GM12872 (cell line): ENCODE results near the gene GDAP1L1.
A peak's percentile ranks its signal among the peaks of the same experiment; 100 is the strongest.

Experiments used
- TF ChIP-seq, protein P1 (sequence below): IDR thresholded peaks from 3 replicates; pipeline ENCODE4 v1.5.1; 2011; ENCODE audit warnings: low read depth, mild to moderate bottlenecking, low read length, moderate library complexity; ENCODE audit not compliant: insufficient read depth

The GDAP1L1 gene

DNA sequence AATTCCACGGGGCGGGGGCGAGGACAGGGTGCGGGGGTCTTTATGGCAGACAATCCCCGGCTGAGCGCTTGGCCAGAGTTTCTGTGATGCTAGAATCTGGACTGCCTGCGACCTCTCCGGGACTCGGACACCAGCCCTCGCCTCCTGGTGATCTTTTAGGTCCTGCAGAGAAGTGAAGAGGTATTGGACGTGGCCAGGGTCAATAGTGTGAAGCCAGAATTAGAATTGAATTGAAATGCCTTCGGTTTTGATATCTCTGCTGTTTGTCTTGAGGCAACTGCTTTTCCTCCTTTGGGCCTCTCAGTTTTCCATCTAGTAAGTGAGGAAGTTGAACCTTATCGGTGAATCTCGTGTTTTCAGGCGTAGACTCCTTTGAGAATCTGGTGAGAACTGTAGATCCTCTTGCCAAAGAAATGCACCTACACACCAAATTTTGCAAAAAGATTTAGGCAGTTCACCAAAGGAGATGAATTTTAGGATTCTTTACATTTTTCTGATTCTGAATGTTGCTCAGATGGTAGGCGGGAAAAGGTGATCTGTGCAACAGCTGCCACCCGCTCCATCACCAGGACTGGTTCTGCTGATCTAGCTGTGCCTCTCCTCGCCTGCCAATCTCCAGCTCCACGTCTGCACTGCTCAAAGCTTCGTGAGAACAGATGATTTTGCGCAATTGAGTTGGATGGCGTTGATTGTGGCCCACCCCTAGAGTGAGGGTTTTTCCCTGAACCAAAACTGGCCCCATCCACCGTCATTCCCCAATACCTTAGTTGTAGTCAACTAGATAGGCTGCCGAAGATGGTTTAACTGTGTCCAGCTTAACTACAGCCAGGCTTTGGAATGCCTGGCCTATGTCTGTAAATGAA is 35.7 kb upstream of the GDAP1L1 start:
- TF ChIP-seq, protein P1, sequence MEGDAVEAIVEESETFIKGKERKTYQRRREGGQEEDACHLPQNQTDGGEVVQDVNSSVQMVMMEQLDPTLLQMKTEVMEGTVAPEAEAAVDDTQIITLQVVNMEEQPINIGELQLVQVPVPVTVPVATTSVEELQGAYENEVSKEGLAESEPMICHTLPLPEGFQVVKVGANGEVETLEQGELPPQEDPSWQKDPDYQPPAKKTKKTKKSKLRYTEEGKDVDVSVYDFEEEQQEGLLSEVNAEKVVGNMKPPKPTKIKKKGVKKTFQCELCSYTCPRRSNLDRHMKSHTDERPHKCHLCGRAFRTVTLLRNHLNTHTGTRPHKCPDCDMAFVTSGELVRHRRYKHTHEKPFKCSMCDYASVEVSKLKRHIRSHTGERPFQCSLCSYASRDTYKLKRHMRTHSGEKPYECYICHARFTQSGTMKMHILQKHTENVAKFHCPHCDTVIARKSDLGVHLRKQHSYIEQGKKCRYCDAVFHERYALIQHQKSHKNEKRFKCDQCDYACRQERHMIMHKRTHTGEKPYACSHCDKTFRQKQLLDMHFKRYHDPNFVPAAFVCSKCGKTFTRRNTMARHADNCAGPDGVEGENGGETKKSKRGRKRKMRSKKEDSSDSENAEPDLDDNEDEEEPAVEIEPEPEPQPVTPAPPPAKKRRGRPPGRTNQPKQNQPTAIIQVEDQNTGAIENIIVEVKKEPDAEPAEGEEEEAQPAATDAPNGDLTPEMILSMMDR, result no peak

DNA sequence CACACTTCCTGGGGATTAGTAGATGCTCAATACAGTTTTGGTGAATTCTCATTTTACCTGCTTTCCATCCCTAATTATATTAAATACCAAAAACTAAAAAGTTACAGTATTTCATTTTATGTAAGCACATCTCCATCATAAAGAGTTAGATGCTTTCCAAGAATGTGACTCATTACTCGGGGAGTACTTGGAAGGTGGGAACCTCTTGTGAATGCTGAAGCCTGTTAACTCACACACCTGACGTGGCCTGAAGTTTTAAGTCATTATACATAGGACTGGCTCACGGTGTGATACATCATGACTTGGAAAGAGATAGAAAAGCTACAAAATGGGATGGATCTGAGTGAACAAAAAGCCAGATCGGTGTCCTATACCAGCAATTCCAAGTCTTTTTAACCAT is 34.3 kb upstream of the GDAP1L1 start:
- TF ChIP-seq, protein P1, result no peak

DNA sequence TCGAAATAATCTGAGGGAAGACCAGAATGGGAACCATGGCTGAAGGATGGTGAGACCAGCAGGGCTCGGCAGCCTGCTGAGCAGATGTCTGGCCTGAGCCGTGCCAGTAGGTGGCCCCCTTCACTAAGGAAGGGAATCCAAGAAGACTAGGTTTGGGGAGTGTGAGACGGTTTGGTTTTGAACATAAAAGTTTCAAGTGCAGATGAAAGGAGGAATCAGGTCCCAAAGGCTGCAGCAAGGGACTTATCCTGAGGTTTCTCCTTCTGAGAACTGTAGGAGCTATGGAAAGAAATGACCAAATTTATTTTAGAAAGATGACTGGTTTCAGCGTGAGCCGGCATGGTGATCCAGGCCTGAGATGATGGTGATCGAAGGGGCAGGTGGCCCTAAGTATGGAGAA is 32.0 kb upstream of the GDAP1L1 start:
- TF ChIP-seq, protein P1, result peak; percentile 88

DNA sequence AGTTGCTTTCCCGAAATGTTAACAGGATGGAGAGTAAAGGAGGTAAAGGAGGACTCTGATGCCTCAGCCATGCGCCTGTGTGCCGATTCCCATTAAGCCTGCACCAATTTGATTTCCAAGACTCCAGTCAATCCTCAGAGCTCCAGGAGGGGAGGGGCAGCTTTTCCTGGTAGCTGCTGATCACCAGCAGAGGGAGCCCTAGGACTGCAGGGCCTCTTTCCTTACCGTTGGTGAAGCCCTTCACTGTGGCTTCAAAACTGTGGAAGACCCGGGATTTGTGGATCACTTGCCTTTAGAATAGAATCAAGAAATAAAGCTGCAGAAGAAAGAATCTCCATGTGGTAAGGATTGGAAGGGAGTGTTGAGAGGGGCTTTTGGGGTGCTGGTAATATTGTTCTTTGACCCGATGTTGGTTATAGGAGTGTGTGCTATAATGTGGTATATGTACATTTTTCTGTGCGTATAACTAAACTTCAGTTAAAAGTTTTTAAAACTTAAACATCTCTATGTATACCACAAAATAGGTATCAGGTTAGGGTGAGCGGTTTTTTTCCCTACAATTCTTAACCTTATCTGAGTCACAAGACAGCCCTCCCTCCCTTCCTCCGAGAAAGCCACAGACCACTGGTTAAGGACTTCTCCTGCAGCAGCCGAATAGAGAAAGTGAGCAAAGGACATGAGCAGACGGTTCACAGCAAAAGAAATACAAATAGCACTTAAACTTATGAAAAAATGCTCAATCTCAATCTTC is 29.6 kb upstream of the GDAP1L1 start:
- TF ChIP-seq, protein P1, result peak; percentile 97

DNA sequence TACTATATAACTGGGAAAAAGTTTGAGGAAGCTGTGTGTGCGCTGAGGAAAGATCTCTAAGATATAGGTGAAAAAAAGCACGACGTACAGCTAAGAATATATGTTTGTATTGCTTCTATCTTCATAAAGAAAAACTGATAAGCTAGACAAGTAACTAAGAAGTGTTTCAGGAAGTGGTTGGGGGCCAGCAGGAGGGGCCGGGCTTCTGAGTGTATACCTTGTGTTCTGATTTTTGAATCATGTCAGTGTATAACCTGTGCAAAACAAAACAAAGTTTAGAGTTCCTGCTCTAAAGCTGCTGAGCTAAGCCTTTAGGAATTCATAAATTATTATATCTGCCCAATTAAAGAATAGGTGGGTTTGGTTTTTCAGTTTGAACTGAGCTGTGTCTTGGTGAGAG is 28.7 kb upstream of the GDAP1L1 start:
- TF ChIP-seq, protein P1, result no peak

DNA sequence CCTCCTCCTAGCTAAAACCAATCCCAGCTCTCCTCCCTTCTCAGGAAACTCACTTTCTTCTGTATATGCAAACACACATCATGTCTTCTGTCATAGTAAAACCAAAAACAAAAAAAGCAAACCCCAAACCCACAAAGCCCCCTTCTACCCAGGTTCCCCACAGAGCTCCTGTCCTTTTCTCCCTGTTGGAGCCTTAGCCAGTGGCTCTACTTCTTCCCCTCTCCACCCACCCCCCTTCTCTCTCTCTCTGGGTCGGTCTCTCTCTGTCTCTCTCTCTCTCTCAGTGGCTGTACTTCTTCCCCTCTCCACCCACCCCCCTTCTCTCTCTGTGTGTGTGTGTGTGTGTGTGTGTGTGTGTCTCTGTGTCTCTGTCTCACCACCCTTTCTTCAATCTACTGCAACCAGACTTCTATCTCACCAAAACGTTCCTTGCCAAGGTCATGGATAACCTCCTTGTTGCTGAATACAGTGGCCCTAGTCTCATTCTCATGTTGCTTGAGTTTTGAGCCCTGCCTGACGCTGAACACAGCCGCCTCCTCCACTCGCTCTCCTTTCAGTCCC is 27.9 kb upstream of the GDAP1L1 start:
- TF ChIP-seq, protein P1, result no peak

DNA sequence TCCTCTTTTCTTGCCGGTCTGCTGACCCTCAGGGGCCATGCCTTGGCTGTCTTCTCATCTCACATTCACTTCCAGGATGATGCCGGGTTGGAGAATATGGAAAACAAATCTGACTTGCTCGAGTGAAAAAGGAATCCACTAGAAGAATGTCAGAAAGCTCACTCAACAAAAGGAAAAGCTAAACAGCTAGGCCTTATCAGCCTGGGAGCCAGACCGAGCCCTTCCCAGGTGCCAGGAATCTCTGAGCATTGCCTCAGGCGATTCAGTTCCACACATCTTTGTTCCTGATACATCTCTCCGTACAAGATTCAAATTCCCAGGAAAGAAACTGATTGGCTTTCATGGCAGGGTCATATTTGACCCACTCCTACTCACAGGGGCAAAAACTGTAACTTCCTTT is 27.3 kb upstream of the GDAP1L1 start:
- TF ChIP-seq, protein P1, result no peak
